Calu3 (cell line): ENCODE measurements around the gene FUNDC2. TPM values are rescaled to one million over a fixed set of nuclear protein-coding genes. Genes with fewer than 3 reads are reported as not detected.

Experiments
- BruUV-seq: library from RNA; stranded (reverse); fragments of 400-500 nt; replicated peaks from 2 replicates; lab custom pipeline; 2021; lab: Mats Ljungman, UMichigan
- CTCF ChIA-PET: fragments of 300-600 bp; sonication (Branson Sonifier 250); formaldehyde crosslinking; loops from one replicate; lab custom pipeline; 2022; ENCODE audit warnings: antibody characterized with exemption; lab: Charles Lee
- DNase-seq: peaks from one replicate; pipeline ENCODE4 v3.0.0; 2022
- H3K27ac Mint-ChIP-seq: one replicate; pipeline ENCODE4 v1.8.0; 2022; ENCODE audit warnings: mixed read lengths; ENCODE audit not compliant: unreplicated experiment
- H3K27me3 Mint-ChIP-seq: one replicate; pipeline ENCODE4 v1.8.0; 2022; ENCODE audit warnings: mixed read lengths; ENCODE audit not compliant: unreplicated experiment
- H3K36me3 Mint-ChIP-seq: one replicate; pipeline ENCODE4 v1.8.0; 2022; ENCODE audit warnings: mild to moderate bottlenecking, moderate library complexity, mixed read lengths; ENCODE audit not compliant: insufficient read depth, unreplicated experiment
- H3K4me1 Mint-ChIP-seq: one replicate; pipeline ENCODE4 v1.8.0; 2022; ENCODE audit warnings: mild to moderate bottlenecking, low read depth, mixed read lengths; ENCODE audit not compliant: unreplicated experiment
- H3K4me3 Mint-ChIP-seq: one replicate; pipeline ENCODE4 v1.8.0; 2022; ENCODE audit warnings: mild to moderate bottlenecking, low read depth, moderate library complexity, mixed read lengths; ENCODE audit not compliant: unreplicated experiment
- H3K9me3 Mint-ChIP-seq: one replicate; pipeline ENCODE4 v1.8.0; 2022; ENCODE audit warnings: low read depth, mixed read lengths; ENCODE audit not compliant: unreplicated experiment
- CTCF ChIP-seq: fragments of 200-600 bp; IDR thresholded peaks from one replicate; pipeline ENCODE4 v1.8.0; 2022; ENCODE audit warnings: antibody characterized with exemption; ENCODE audit not compliant: unreplicated experiment
- intact Hi-C: fragments of 100-400 bp; cut with micrococcal nuclease; formaldehyde crosslinking; loops from one replicate; pipeline ENCODE4 v1.10.0; 2022; ENCODE audit not compliant: unreplicated experiment
- total RNA-seq: library from RNA; stranded (reverse); gene quantifications from 2 replicates; pipeline ENCODE4 v1.2.3, GENCODE V29; 2022

Gene FUNDC2
- total RNA-seq, 1 experiment from 2014 or later = 45.4 TPM

GRCh38 chrX:155009994-155010472 lies 16.6 kb upstream of the FUNDC2 start:
- Mint-ChIP-seq H3K9me3 (no peaks in the 10 kb centered on the region), H3K4me1 (no peaks in the 10 kb centered on the region), H3K27ac (no peak overlapping the region), H3K27me3 (no peaks in the 10 kb centered on the region), H3K4me3 (no peak overlapping the region), H3K36me3 (no peaks in the 10 kb centered on the region)
- TF ChIP-seq CTCF = no peak
- DNase-seq = no peak
- intact Hi-C loops = no loop called here
- no TSS peak for BruUV-seq
- CTCF ChIA-PET = interaction anchor here (0.6 kb wide), 1 partner anchor 464 kb away, joined by 8 read pairs; no protein-coding TSS in a partner anchor

- no TSS peak for BruUV-seq
- no peak overlapping the region for H3K27ac Mint-ChIP-seq
- H3K4me1 Mint-ChIP-seq = peaks cover 11% of the 10 kb centered on the region
- H3K36me3 Mint-ChIP-seq = no peaks in the 10 kb centered on the region
- no peaks in the 10 kb centered on the region for H3K9me3 Mint-ChIP-seq
- no peak overlapping the region for H3K4me3 Mint-ChIP-seq
- CTCF ChIA-PET = no interaction called here
- intact Hi-C loops = no loop called here
- DNase-seq = no peak
- TF ChIP-seq CTCF = no peak
- no peaks in the 10 kb centered on the region for H3K27me3 Mint-ChIP-seq
These were observed 6.1 kb upstream of the FUNDC2 start for GRCh38 chrX:155020591-155020990.

GRCh38 chrX:155022585-155022984 lies 4.1 kb upstream of the FUNDC2 start, which contains the start of gene F8:
F8 (minus strand) TSS chrX:155022723; CDS start chrX:155022552, 171 bp downstream.
- intact Hi-C loops = no loop called here
- H3K27me3 Mint-ChIP-seq = no peaks in the 10 kb centered on the region
- DNase-seq = no peak
- peaks cover 13% of the 10 kb centered on the region for H3K36me3 Mint-ChIP-seq
- no peak within 1 kb of the TSS for H3K27ac Mint-ChIP-seq
- no peak for TF ChIP-seq CTCF
- H3K9me3 Mint-ChIP-seq = no peaks in the 10 kb centered on the region
- H3K4me1 Mint-ChIP-seq = peaks cover 11% of the 10 kb centered on the region
- H3K4me3 Mint-ChIP-seq = no peak within 1 kb of the TSS
- CTCF ChIA-PET = no interaction called here
- no TSS peak for BruUV-seq

- Mint-ChIP-seq H3K9me3 (no peaks in the 10 kb centered on the region), H3K4me1 (peaks cover 18% of the 10 kb centered on the region), H3K27ac (peak overlapping the region; percentile 38), H3K27me3 (no peaks in the 10 kb centered on the region), H3K4me3 (no peak overlapping the region), H3K36me3 (peaks cover 25% of the 10 kb centered on the region)
- intact Hi-C loops = no loop called here
- CTCF ChIA-PET = no interaction called here
- no TSS peak for BruUV-seq
- TF ChIP-seq CTCF = no peak
- DNase-seq = no peak
These were observed 2.5 kb upstream of the FUNDC2 start for GRCh38 chrX:155023907-155024833.
